Endothelial cell (in vitro differentiated cells): ENCODE data around the gene RFX5. TPM values are rescaled to one million over a fixed set of nuclear protein-coding genes. Genes with fewer than 3 reads are reported as not detected.

Source experiments
- DNase-seq: peaks from one replicate; pipeline ENCODE4 v3.0.0; 2021; ENCODE audit warnings: low spot score
- H3K27ac Mint-ChIP-seq: one replicate; pipeline ENCODE4 v1.8.0; 2021; ENCODE audit warnings: mixed read lengths, inconsistent platforms; ENCODE audit not compliant: unreplicated experiment
- H3K27me3 Mint-ChIP-seq: one replicate; pipeline ENCODE4 v1.8.0; 2021; ENCODE audit warnings: mild to moderate bottlenecking, moderate library complexity, mixed read lengths, inconsistent platforms; ENCODE audit not compliant: unreplicated experiment
- H3K36me3 Mint-ChIP-seq: one replicate; pipeline ENCODE4 v1.8.0; 2021; ENCODE audit warnings: mild to moderate bottlenecking, low read depth, mixed read lengths, inconsistent platforms; ENCODE audit not compliant: unreplicated experiment
- H3K4me1 Mint-ChIP-seq: one replicate; pipeline ENCODE4 v1.8.0; 2021; ENCODE audit warnings: mild to moderate bottlenecking, mixed read lengths, inconsistent platforms; ENCODE audit not compliant: unreplicated experiment
- H3K4me3 Mint-ChIP-seq: one replicate; pipeline ENCODE4 v1.8.0; 2021; ENCODE audit warnings: mild to moderate bottlenecking, mixed read lengths, inconsistent platforms; ENCODE audit not compliant: unreplicated experiment
- H3K9me3 Mint-ChIP-seq: one replicate; pipeline ENCODE4 v1.8.0; 2021; ENCODE audit warnings: mixed read lengths, inconsistent platforms; ENCODE audit not compliant: unreplicated experiment
- CTCF ChIP-seq: fragments of 200-600 bp; sonication (generic); IDR thresholded peaks from one replicate; pipeline ENCODE4 v1.5.0; 2021; ENCODE audit warnings: antibody characterized with exemption; ENCODE audit not compliant: unreplicated experiment
- total RNA-seq: library from RNA; stranded (reverse); fragmentation: NEBNext Ultra II Directional; extraction: Animal tissue kit (Norgen Biotek cat#: 25700); gene quantifications from one replicate; pipeline ENCODE4 v1.2.1, GENCODE V29; 2021; ENCODE audit not compliant: unreplicated experiment

Gene RFX5
- total RNA-seq, 1 donor from 2014 or later: 51.6 TPM

DNA sequence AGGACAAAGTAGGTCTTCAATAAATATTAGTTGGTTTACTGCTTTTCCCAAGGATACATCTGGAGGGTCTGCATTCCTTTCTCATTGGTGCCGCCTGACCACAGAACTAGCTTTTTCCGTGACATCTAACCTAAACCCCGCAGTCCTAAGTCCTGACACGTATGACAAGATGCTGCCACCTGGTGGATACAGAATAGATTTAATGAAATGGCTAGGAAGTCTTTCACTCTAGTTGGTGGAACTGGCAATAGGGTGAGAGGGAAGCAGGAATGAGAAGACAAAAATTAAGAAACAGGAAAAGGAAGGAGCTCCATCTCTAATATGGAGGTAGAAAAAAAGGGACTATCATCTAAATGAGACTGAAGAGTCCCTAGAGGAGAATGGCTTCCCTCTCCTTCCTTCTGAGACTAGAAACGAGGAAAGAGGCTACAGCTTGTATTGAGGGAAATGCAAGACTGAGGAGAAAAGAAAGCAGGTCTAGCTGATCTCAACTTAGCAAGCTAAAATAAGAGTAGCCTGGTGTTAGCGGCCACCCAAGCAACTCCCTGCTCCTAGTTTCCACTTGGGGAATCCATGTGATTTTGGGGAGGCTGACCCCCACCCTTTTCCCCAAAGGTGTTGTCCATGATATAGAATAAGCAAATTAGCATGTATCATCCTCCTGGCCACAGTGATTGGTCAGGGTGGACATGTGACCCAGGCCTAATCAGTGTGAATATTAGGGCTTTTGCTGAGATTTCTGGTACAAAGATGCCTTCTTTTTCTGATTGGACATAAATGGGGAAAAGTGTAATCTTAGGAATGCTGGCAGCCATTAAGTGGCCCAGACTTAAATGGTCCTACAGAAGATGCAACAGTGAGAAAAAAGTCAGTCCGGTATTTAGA lies 5.9 kb downstream of the RFX5 start:
- Mint-ChIP-seq H3K36me3 (peaks cover 19% of the 10 kb centered on the region), H3K9me3 (no peaks in the 10 kb centered on the region), H3K4me3 (no peak overlapping the region), H3K27ac (peak overlapping the region; percentile 61), H3K27me3 (peaks cover 1% of the 10 kb centered on the region), H3K4me1 (peaks cover 27% of the 10 kb centered on the region)
- peak; percentile 62 for DNase-seq
- TF ChIP-seq CTCF: peak; percentile 72

GRCh38 chr1:151336556-151336955 lies 10.5 kb downstream of the RFX5 start:
- H3K36me3 Mint-ChIP-seq: no peaks in the 10 kb centered on the region
- no peak for DNase-seq
- H3K27me3 Mint-ChIP-seq: peaks cover 1% of the 10 kb centered on the region
- H3K9me3 Mint-ChIP-seq: no peaks in the 10 kb centered on the region
- peaks cover 5% of the 10 kb centered on the region for H3K4me1 Mint-ChIP-seq
- TF ChIP-seq CTCF: no peak
- H3K4me3 Mint-ChIP-seq: no peak overlapping the region
- no peak overlapping the region for H3K27ac Mint-ChIP-seq

DNA sequence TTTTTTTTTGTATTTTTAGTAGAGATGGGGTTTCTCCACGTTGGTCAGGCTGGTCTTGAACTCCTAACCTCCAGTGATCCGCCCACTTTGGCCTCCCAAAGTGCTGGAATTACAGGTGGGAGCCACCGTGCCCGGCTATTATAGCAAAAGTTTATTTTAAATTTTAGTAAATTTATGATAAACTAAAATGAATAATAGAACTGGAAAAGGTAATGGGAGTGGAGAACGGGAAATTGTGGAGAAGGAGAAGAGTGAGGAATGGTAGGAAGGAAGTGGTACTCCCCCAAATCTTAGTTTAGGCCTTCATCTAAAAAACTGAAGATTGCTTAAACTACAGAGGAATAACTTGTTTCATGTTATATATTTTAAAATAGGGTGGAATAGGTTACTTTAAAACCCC lies 12.2 kb downstream of the RFX5 start:
- no peak for TF ChIP-seq CTCF
- Mint-ChIP-seq H3K36me3 (no peaks in the 10 kb centered on the region), H3K4me1 (no peaks in the 10 kb centered on the region), H3K9me3 (no peaks in the 10 kb centered on the region), H3K27ac (no peak overlapping the region), H3K4me3 (no peak overlapping the region), H3K27me3 (peaks cover 1% of the 10 kb centered on the region)
- no peak for DNase-seq

- Mint-ChIP-seq H3K27ac (peak overlapping the region; percentile 94), H3K36me3 (peaks cover 10% of the 10 kb centered on the region), H3K27me3 (peaks cover 3% of the 10 kb centered on the region), H3K9me3 (no peaks in the 10 kb centered on the region), H3K4me3 (peak overlapping the region; percentile 97), H3K4me1 (peaks cover 21% of the 10 kb centered on the region)
- peak; percentile 20 for DNase-seq
- TF ChIP-seq CTCF: no peak
Observed at GRCh38 chr1:151327903-151328674, 19.0 kb downstream of the RFX5 start.
